GM10847 (cell line): ENCODE results near the gene KIFC3.

Source experiments
- POLR2A ChIP-seq: IDR thresholded peaks from 2 replicates; pipeline ENCODE4 v1.6.1; 2011; ENCODE audit not compliant: insufficient read length; ENCODE audit errors: extremely low read depth

The KIFC3 gene

GRCh38 chr16:57799600-57800199, 2.6 kb downstream of the KIFC3 start:
- TF ChIP-seq POLR2A, result no peak

GRCh38 chr16:57798953-57799599, 3.2 kb downstream of the KIFC3 start:
- TF ChIP-seq POLR2A, result no peak

- TF ChIP-seq POLR2A, result no peak
Measured at GRCh38 chr16:57798267-57798810, 4.0 kb downstream of the KIFC3 start.

GRCh38 chr16:57797526-57798266, 4.6 kb downstream of the KIFC3 start:
- no peak for TF ChIP-seq POLR2A

- TF ChIP-seq POLR2A, result no peak
Measured at GRCh38 chr16:57797216-57797525, 5.1 kb downstream of the KIFC3 start.

- no peak for TF ChIP-seq POLR2A
Measured at GRCh38 chr16:57795431-57795878, 6.8 kb downstream of the KIFC3 start.

GRCh38 chr16:57794849-57795430, 7.4 kb downstream of the KIFC3 start:
- no peak for TF ChIP-seq POLR2A

- no peak for TF ChIP-seq POLR2A
Measured at GRCh38 chr16:57791893-57792461, 10.3 kb downstream of the KIFC3 start.

- no peak for TF ChIP-seq POLR2A
Measured at GRCh38 chr16:57791195-57791892, 10.9 kb downstream of the KIFC3 start.

- TF ChIP-seq POLR2A, result no peak
Measured at GRCh38 chr16:57788951-57789350, 13.3 kb downstream of the KIFC3 start.

- TF ChIP-seq POLR2A, result no peak
Measured at GRCh38 chr16:57788252-57788841, 13.9 kb downstream of the KIFC3 start.

- no peak for TF ChIP-seq POLR2A
Measured at GRCh38 chr16:57787519-57787905, 14.8 kb downstream of the KIFC3 start.

- no peak for TF ChIP-seq POLR2A
Measured at GRCh38 chr16:57786632-57787518, 15.4 kb downstream of the KIFC3 start.

- TF ChIP-seq POLR2A, result no peak
Measured at GRCh38 chr16:57785924-57786323, 16.4 kb downstream of the KIFC3 start.

- TF ChIP-seq POLR2A, result no peak
Measured at GRCh38 chr16:57785385-57785784, 16.9 kb downstream of the KIFC3 start.
